Activated CD4-positive, alpha-beta T cell treated with anti-CD3 and anti-CD28 coated beads for 48 hours (primary cell): ENCODE data around the gene TMPRSS13.

ENCODE experiments used
- DNase-seq: peaks from one replicate; pipeline ENCODE4 v3.0.0-alpha.2; 2020

Gene TMPRSS13

DNA sequence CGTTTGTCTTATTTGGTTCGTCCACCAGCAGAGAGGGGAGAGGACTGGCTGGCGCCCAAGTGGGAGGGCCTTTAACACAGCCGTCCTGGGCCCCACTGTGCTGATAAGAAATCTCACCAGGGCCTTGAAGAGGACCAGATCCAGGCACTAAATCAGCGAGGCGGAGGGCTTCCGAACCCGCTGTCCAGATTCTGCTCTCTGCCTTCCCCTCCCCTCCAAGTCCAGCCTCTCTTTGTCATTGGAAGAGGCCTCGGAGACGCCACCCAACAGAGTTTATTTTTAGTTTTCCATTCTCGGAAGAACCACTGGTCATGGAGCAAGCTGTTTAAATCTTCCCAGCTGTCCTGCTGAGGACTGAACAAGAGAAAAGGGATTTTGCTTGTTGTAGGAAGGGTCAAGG lies 43.4 kb downstream of the TMPRSS13 start:
- DNase-seq: no peak

DNA sequence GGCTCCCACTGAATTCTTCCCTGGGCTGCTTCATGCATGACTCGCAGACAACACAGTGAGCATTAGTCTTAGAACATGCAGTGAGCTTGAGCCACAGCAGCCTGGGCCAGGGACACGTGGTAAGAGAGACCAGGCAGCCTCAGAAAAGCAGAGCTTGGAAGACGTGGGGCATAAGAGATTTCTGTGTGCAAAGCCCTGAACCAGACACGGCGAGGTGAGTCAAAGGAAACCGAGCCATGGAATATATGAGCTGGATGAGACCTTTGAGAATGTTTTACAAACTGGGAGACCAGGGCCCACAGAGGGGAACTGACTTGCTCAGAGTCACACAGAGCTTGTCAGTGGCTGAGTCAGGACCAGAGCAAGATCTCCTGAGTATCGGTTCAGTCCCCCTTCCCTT lies 44.2 kb downstream of the TMPRSS13 start:
- peak; percentile 62 for DNase-seq

DNA sequence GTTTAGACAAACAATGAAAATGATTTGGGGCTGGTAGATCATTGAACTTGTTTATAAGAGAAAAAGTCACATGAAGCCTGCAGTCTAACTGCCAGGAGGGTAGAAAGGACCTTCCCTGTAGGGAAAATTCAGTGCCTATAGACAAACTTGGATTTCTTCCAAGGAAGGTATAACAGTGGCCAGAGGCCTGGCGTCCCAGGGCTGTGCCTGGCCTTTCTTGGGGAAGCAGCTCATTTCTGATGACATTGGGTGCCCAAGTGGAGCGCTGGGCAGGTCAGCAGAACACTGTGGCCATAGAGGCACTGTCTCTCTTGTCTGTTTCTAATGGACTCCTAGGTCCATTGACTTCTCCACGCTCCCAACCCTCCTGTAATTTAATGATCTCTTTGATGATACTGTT lies 46.1 kb downstream of the TMPRSS13 start:
- DNase-seq: no peak

DNA sequence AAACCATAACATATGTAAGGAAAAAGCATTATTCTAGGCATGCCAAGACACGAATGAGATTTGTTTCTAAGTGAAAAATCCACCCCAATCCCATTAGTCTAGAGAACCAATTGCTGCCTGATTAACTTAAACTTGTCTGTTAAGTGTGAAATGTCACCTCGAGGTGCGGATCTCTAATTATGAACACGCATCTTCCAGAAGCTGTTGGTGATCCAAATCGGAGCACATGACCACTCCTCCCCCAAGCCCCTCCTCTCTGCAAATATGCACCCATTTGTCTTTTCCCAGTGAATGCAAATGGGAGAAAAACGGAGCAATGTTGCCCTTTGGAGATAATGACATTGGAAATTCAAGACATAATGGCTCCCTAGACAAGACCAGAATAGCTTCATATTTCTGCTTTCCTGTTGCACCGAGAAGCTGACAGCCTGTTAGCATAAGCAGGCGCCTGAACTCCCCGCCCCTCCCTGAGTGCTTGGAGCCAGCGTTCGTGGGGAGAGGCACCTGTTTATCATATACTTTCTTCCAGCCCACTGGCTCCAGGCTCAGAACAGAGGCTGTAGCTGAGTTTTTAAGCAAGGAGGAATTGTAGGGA lies 46.8 kb downstream of the TMPRSS13 start:
- no peak for DNase-seq

DNA sequence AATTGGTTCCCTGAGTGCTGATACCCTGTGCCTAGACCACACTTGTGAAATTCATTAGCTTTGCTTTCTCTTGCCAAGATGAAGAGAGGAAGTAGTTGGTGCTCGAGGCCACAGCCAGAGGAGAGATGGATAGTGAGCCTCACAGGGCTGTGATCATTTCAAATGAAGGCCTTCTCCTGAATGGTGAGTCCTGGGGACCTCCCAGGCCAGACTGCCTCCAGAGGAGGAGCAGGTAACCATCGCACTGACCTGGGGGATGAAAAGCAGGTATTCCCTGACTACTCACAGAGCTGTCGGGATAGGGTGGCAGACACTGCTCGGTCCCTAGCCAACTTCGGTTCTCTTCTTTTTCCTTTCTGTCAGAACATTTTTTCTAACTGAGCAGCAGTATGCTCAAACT lies 48.0 kb downstream of the TMPRSS13 start:
- no peak for DNase-seq

DNA sequence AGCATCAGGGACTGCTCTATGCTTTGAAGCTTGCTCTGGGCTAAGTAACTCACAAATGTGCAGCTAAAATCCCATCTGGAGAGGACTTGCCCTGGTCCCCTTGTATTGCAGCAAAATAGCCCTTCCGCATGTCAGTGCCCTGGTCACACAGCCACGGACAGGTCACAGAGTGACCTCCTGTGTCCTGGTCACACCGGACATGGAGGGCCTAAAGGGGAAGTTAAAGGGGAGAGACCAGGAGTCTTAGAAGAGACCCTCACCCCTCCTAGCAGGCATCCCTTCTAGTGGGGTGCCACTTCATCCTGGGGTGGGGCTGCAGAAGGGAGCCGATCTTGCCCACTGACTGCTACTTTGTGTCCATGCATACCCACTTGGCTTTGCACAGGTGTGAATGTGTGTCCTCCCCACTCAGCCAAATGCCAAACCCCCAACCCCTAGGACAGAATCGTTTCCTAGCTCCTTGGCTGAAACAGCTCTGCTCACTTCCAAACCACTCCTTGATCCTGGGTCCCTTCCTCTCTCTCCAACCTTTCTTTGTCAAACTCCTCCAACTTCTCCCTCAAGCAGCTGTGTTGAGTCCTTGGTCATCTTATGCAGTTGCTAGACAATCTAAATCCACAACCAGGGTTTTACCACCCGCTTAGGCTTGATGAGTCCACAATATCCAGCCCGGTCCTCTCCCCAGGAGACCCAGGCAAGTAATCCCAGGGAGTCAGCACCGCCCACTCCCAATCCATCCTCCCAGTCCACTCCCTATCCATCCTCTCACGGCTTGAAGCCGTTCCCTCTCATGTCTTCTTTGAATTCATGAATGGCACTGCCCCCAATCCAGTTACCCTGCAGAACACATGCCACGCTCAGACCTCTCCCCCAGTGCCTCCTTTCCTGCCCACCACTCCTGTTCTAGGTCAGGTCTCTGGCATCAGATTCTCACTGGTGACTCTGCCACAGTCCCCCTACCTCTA lies 49.4 kb downstream of the TMPRSS13 start:
- no peak for DNase-seq

DNA sequence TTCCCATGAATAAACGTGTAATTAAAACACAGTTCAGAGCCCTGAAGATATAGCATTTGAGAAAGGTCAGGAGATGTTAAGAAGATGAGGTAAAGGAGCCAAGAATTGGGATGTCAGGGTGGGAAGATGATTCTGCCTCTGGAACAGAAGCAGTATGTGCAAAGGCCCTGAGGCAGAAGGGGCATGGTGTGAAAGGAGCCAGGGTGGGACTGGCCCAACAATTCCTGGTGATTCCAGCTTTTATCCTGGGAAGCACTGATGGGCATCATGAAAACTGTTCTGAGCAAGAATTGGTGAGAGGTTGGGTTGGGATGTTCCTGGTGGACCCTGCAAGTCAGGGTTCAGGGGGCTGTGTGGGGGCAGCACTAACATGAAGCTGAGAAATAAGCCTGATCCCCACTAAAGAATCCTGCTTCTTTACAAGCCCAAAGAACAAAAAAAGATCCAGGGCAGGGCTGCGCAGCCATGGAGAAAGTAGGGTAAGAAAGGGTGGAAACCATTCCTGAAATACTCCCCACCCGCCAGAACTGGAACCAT lies 50.2 kb downstream of the TMPRSS13 start:
- no peak for DNase-seq

DNA sequence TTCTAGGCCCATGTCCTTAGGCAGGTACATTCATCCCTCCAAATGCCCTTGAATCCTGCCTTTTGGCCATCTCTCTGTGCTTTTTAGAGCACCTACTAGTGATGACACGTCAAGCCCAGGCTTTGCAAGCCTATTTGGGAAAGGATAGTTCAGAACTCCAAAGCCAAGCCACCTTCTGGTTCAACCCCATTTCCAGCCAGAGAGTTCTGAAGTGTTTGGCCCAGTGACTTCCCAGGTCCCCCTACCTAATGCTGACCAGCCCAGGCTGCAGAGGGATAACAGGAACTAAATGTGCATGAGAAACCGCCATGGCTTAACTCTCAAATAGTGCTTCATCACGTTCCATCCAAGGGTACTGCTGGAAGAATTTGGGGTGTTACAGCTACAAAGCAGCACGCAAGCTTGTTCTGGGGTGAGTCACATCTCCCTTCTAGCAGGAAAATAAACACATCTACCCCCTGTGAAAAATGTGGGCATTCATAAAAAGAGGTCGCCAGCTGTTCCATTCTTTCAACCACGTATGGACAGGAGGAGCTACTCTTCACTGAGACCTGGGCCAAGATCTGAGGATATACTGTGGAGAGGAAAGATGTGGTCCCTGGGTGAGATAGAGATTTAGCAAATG lies 50.8 kb downstream of the TMPRSS13 start:
- no peak for DNase-seq

DNA sequence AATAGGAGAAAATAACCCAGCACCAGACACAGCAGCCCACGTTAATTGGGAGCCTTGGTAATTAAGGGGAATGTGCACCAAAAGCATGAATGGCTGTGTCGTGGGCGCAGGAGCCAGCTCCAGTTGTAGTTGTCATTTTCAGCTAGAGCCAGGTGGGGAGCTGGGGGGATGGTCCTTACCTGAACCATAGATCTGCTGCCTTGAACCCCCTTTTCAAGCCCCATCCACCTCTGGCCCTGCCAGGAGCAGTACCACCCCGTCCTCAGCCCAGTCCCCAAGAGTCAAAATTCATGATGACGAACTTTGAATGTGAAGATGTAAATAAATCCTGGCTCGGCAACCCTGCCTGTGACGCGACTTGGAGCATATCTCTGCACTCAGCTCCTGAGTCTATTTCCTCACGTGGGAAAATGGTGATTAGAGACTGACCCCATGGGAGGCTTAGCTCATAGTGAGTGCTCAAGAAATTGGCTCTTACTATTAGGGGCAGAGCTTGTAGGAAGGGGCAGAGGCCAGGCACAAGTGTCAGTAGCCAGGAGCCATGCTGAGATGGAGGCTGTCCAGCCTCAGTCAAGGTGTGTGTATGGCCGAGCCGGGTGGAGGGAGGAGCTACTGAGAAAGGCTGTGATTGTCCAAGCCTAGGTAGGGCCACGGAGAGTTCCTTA lies 52.0 kb downstream of the TMPRSS13 start:
- no peak for DNase-seq

DNA sequence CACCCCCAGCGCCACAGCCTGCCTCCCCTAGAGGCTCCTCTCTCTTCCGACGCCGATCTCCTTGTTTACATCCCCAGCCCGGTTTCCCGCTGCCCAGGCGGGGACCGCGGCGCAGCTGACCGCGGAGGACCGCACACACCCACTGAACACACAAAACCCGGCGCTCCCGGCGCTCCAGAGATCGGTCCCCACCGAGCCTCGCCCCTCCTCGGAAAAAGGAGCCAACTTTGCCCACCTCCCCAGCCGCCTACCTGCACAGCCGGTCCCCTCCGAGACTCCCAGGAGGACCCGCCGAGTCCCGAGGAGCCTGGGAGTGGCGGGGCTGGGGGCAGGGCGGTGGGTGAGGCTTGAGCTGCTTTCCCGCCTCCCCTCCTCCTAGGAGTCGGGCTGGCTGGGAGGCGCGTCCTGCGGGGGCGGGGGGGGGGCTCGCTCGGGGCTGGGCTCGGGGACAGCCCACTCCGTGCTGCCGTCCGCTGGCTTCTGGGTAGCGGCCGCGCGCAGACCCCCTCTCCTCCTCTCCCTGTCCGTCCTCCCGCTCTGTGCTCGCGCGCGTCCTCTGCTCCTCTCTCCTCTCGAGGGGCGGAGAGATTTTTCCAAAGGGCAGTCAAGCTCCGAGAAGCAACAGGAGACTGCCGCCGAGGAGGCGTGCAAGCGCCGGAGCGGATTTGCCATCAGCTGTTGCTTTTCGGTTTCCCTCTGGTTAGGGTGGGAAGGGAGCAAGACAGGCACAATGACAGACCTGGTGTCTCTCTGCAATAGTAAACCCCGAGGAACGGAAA lies 52.7 kb downstream of the TMPRSS13 start, which contains the start of gene FXYD6:
Gene FXYD6, minus strand, starts transcription at position 318 of the 779 bp plus-strand sequence. CDS start 33,882 bp downstream, outside the sequence.
- DNase-seq: no peak

DNA sequence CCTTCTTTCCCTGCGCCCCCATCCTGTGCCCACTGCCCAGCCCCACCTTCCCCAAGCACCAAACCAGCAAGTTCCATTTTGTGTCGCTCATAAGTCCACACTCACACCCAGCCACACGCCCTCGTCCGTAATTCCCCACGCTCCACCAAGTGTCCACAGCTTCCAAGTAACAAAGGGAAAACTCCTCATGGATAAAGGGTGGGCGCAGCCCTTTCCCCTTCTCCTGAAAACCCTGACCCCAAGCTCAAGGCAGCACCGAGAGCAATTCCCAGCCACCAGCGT lies 53.2 kb downstream of the TMPRSS13 start:
- DNase-seq: no peak

DNA sequence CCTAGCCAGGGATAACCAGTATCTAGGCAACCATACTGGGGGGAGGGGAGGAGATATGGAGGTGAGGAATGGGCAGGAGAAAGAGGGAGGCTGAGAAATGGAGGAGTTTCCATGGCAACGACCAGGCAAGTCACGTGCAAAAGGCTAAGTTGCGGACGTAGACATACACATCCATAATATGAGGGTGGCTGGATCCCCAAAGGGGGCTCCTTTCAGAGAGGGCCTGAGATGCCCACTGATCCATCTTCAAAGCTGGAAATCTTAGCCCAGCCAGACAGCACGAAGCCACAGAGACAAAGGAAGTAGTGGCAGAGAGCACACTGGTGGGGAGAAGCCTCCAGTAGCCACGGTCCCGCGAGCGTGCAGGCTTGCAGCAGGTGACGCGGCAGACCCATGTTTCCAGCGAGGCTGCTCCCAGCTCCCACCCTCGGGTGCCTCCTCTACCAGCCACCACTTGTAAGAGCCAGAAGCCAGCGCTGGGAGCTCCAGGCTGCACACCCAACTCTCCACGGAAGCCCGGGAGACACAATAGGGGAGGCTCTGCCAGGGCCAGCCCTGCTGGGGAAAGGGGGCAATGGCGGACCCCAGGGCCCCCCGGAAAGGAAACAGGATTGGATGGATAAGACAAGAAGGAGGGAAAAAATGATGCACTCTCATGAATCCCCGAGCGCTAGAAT lies 53.7 kb downstream of the TMPRSS13 start:
- DNase-seq: peak; percentile 47

DNA sequence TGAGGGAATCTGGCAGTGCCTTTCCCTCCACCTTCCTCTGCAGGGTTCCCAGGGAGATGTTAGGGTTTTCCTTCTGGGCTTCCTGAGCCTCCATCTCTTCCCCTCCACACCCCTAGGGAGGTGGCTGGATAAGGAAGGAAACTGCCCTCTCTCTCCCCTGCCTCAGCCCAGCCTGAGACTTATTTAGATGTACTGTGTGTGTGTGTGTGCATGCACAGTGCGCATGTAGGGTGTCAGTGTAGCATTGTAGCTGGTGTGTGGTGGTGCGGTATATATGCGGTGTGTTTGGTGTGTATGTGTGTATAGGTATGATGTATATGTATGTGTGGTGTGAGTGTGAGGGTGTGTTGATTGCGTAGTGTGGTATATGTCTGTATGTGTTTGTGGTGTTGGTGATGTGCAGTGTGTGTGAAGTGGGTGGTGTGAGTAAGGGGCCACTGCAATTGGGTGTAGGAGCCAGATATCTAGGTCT lies 54.3 kb downstream of the TMPRSS13 start:
- DNase-seq: no peak

DNA sequence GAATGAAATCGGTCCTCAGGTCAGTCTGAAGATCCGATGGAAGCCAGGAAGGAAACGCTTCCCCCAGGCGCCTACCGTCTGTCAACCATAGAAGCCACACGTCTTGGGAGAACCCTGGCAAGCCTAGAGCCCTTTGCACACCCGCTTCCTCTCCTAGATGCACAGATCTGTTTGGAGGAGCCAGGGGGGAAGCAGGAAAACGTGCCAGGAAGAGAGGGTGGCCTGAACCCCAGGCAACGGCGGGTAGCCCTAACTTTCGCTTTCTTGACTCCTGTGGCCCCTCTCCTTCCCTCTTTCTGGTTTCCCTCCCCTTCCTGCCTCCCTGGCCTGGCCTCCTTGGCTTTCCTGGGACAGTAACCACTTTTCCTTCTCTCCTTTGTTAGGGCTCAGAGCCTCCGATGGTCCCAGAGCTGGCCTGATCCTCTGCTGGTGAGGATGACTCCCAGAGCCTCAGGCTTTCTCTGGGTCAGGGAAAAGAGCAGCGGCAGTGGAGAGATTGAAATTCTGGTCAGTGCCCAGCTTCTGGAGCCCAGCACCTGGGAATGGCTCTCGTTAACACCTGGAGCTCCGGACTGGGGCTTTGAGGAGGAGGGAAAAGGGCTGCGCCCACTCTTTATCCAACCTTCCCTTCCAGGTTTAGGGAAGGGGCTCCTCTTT lies 54.8 kb downstream of the TMPRSS13 start:
- DNase-seq: no peak

DNA sequence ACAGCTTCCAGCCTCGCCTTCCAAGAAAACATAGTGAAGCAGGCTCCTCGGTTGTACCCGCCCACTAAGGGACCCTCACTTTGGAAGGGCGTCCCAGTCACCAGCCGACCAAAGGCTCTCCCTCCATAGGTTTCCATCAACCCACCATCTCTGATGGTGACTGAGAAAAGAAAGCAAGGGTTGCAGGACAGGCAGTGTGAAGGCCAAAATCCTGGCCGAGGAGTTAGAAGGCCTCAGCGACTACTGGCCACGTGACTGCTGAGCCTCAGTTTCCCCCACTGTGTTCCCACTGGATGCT lies 55.4 kb downstream of the TMPRSS13 start:
- no peak for DNase-seq

DNA sequence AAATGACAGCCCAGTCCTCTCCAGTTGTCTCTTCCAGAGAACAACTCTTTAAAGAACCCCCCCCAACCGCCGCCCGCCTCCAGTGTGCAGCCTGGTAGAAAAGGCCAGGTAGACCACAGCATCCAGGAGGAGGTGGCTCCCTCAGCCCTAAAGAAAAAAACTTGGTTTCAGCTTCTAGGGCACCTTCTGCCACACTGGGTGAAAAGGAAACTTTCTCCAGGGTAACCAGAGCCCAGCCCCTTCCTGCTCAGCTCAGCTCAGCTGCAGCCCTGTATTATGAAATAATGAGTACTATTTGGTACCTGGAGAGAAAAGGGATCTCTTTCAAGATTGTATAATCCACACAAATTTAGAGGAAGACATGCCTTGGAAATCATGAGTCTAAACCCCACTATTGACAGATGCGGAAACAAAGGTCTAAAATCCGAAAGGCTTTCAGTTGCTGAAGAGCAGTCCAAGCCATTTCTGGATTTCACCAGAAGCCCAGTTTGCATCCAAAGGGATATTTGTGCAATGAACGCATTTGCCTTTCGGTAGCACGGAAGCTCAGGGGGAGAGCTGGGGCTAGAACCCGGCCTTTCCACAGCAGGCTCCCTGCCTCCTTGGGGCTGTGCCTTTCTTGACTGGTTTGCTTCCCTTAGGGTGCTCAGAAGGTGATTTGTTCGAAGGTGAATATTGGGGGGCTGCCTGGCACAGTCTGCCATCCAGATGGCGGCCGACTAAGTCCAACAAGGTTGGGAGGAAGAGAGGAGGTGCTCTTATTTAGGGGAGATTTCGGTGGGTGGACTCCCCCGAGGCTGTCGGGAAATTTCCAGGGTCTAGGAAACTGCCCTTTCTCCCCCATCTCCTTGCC lies 56.0 kb downstream of the TMPRSS13 start:
- DNase-seq: no peak

DNA sequence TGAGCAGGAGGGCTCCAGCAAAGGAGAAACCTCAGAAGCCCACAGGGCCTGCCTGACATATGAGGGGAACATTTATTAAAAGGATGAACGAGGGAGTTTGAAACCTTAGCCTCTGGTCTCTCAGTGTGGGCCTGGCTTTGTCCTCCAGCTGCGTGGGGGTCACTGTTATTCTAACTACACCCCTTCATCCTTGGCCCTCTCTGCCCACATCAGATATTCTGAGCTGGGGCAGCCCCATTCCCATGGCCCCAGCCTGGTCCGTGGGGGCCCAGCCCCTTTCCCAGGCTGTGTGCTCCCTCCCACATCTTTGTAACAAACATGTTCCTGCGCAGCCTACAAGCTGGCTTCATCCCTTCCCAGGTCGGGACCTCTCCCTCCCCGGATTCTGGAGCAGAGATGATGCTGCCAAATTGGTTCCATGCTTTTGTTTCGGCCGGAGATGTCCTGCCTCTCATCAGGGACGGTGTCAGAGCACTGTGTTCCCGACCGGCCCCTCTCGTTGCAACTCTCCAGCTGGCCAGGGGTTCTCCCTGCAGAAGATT lies 56.7 kb downstream of the TMPRSS13 start:
- DNase-seq: no peak

DNA sequence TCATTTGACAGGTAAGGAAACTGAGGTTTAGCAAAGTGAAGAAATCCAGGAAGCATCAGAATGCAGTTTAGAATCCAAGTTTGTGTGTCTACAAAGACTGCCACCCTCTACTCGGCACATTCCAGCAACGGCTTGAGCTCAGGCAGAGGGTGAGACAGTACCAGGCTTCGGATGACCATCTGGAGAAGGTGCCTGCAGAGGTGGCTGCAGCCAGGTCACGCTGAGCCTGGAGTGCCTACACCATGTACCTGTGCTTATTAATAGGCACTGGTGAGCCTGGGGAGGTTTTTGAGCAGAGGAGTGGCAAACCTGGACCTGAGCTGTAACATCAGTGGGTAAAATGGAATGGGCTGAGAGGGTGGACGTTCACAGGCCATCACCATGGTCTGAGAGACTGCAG lies 57.4 kb downstream of the TMPRSS13 start:
- DNase-seq: no peak

DNA sequence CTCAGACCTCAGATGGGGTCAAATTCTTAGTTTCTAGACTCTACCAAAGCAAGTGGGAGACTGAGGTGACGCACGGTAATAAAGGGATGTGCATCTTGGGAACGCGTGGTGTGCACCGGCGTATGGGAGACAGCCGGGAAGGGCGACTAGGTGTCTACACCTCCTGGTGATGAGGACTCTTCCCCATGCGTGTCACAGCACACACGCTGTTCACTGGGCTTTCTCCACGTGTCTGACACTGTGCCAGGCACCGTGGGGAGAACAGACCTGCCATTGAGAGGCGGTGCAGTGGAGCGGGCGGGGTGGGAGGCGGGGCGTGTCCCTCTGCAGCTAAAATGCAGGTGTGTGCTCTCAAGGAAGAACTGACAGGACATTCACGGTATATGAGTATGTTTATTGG lies 58.0 kb downstream of the TMPRSS13 start:
- no peak for DNase-seq
